ENCODE results near the gene NOLC1. TPM values are rescaled to one million over a fixed set of nuclear protein-coding genes. Genes with fewer than 3 reads are reported as not detected.

NOLC1 gene
- total RNA-seq, 1 donor from 2014 or later = 33.3 TPM

GRCh38 chr10:102211615-102212299 is 59.6 kb downstream of the NOLC1 start:
- no peaks in the 10 kb centered on the region for H3K9me3 ChIP-seq

More at GRCh38 chr10:102211615-102212299, 59.6 kb downstream of the NOLC1 start:
- H3K4me1 ChIP-seq = no peaks in the 10 kb centered on the region
- H3K4me3 ChIP-seq = no peak overlapping the region
- no peak for DNase-seq (ENCODE audit: low spot score in 2 of 2)
- no peak overlapping the region for H3K27ac ChIP-seq
- H3K27me3 ChIP-seq = no peaks in the 10 kb centered on the region
- intact Hi-C loops (cut with DNase I) = no loop called here
- TF ChIP-seq, protein P1, sequence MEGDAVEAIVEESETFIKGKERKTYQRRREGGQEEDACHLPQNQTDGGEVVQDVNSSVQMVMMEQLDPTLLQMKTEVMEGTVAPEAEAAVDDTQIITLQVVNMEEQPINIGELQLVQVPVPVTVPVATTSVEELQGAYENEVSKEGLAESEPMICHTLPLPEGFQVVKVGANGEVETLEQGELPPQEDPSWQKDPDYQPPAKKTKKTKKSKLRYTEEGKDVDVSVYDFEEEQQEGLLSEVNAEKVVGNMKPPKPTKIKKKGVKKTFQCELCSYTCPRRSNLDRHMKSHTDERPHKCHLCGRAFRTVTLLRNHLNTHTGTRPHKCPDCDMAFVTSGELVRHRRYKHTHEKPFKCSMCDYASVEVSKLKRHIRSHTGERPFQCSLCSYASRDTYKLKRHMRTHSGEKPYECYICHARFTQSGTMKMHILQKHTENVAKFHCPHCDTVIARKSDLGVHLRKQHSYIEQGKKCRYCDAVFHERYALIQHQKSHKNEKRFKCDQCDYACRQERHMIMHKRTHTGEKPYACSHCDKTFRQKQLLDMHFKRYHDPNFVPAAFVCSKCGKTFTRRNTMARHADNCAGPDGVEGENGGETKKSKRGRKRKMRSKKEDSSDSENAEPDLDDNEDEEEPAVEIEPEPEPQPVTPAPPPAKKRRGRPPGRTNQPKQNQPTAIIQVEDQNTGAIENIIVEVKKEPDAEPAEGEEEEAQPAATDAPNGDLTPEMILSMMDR (IDR thresholded peaks at IDR 0.05) = no peak
- H3K36me3 ChIP-seq = no peaks in the 10 kb centered on the region

Other genes starting within 250 kb of the NOLC1 start
- gene ARMH3, start 96.2 kb upstream of the NOLC1 start, total RNA-seq = 4.5 TPM
- 39.9 TPM for gene HPS6, start 87.0 kb upstream of the NOLC1 start, total RNA-seq
- gene LDB1, start 32.0 kb upstream of the NOLC1 start, total RNA-seq = 29.8 TPM
- 30.7 TPM for gene PPRC1, start 19.3 kb upstream of the NOLC1 start, total RNA-seq
- not detected for gene ELOVL3, start 73.9 kb downstream of the NOLC1 start, total RNA-seq
- gene PITX3, start 89.1 kb downstream of the NOLC1 start, total RNA-seq = not detected
- gene GBF1, start 93.1 kb downstream of the NOLC1 start, total RNA-seq = 56.0 TPM
- gene NFKB2, start 243.3 kb downstream of the NOLC1 start, total RNA-seq = 89.2 TPM

All from ascending aorta (tissue), 2 donors.